ENCODE measurements around the gene AGPAT2.

AGPAT2 gene

GRCh38 chr9:136676920-136677686 lies 10.2 kb downstream of the AGPAT2 start:
- no peak for DNase-seq (ENCODE audit: low read depth)
- TF ChIP-seq CTCF (IDR thresholded peaks at IDR 0.05; ENCODE audit: low read depth, low read length, missing control alignments), result no peak
- H3K4me3 ChIP-seq (ENCODE audit: low read depth, low read length), result no peak overlapping the region

- DNase-seq (ENCODE audit: low read depth), result no peak
- no peak for TF ChIP-seq CTCF (IDR thresholded peaks at IDR 0.05; ENCODE audit: low read depth, low read length, missing control alignments)
- H3K4me3 ChIP-seq (ENCODE audit: low read depth, low read length), result no peak overlapping the region
Observed at GRCh38 chr9:136676297-136676794, 10.9 kb downstream of the AGPAT2 start.

- H3K4me3 ChIP-seq (ENCODE audit: low read depth, low read length), result no peak overlapping the region
- no peak for DNase-seq (ENCODE audit: low read depth)
- TF ChIP-seq CTCF (IDR thresholded peaks at IDR 0.05; ENCODE audit: low read depth, low read length, missing control alignments), result no peak
Observed at GRCh38 chr9:136675477-136676296, 11.6 kb downstream of the AGPAT2 start.

GRCh38 chr9:136674786-136675349 lies 12.4 kb downstream of the AGPAT2 start:
- no peak for DNase-seq (ENCODE audit: low read depth)
- no peak for TF ChIP-seq CTCF (IDR thresholded peaks at IDR 0.05; ENCODE audit: low read depth, low read length, missing control alignments)

GRCh38 chr9:136673975-136674785 lies 13.1 kb downstream of the AGPAT2 start:
- no peak for TF ChIP-seq CTCF (IDR thresholded peaks at IDR 0.05; ENCODE audit: low read depth, low read length, missing control alignments)
- DNase-seq (ENCODE audit: low read depth), result no peak
- no peak overlapping the region for H3K4me3 ChIP-seq (ENCODE audit: low read depth, low read length)

More at GRCh38 chr9:136674786-136675349, 12.4 kb downstream of the AGPAT2 start:
- H3K4me3 ChIP-seq (ENCODE audit: low read depth, low read length), result no peak overlapping the region
